ENCODE results near the gene TRPM4.
A peak's percentile ranks its signal among the peaks of the same experiment; 100 is the strongest.
"Not testable (repeated sequence)": the region's sequence is repeated elsewhere in the genome, so short reads cannot be mapped to it uniquely, and the experiment has no call there.

Gene TRPM4

GRCh38 chr19:49126575-49126974 is 31.0 kb upstream of the TRPM4 start:
- no peaks in the 10 kb centered on the region for H3F3A ChIP-seq (ENCODE audit: insufficient read depth, low read length)
- H3K4me2 ChIP-seq (ENCODE audit: low read depth, low read length), result no peak overlapping the region
- H4K20me1 ChIP-seq (ENCODE audit: insufficient read depth, low read length), result no peaks in the 10 kb centered on the region

GRCh38 chr19:49127225-49127624 is 30.4 kb upstream of the TRPM4 start:
- H3K9ac ChIP-seq (ENCODE audit: low read length); H3F3A ChIP-seq (ENCODE audit: insufficient read depth, low read length); H3K27me3 ChIP-seq (replicated peaks; ENCODE audit: insufficient read depth, low read length); H3K4me1 ChIP-seq (ENCODE audit: low read length); H3K36me3 ChIP-seq (replicated peaks; ENCODE audit: insufficient read depth, low read length); H3K79me2 ChIP-seq (ENCODE audit: low read length); H3K9me2 ChIP-seq (replicated peaks; ENCODE audit: insufficient read depth, low read length); H4K20me1 ChIP-seq (ENCODE audit: insufficient read depth, low read length); H3K4me3 ChIP-seq (ENCODE audit: low read length); H3K9me3 ChIP-seq (replicated peaks; ENCODE audit: insufficient read depth, low read length); DNase-seq; H3K27ac ChIP-seq (ENCODE audit: low read length): not testable (repeated sequence)
- H3K4me2 ChIP-seq (ENCODE audit: low read depth, low read length), result 0 out of 2 replicates have a peak overlapping the region, but pooled peaks have one; percentile 68
- peak overlapping the region; percentile 90; the same call in 1 of the 2 replicates for H2AFZ ChIP-seq (ENCODE audit: low read length)

More at GRCh38 chr19:49126575-49126974, 31.0 kb upstream of the TRPM4 start:
- Histone ChIP-seq H3K27me3 (replicated peaks; ENCODE audit: insufficient read depth, low read length) (peaks cover 11% of the 10 kb centered on the region), H3K4me1 (ENCODE audit: low read length) (peaks cover 9% of the 10 kb centered on the region), H2AFZ (ENCODE audit: low read length) (no peak overlapping the region), H3K9me2 (replicated peaks; ENCODE audit: insufficient read depth, low read length) (no peaks in the 10 kb centered on the region), H3K9me3 (replicated peaks; ENCODE audit: insufficient read depth, low read length) (no peaks in the 10 kb centered on the region), H3K27ac (ENCODE audit: low read length) (no peak overlapping the region), H3K4me3 (ENCODE audit: low read length) (no peak overlapping the region), H3K9ac (ENCODE audit: low read length) (no peak overlapping the region), H3K36me3 (replicated peaks; ENCODE audit: insufficient read depth, low read length) (no peaks in the 10 kb centered on the region), H3K79me2 (ENCODE audit: low read length) (no peaks in the 10 kb centered on the region)
- TF ChIP-seq EZH2 (optimal IDR thresholded peaks at IDR 0.05; ENCODE audit: low read depth, low read length) (no peak), CTCF (IDR thresholded peaks at IDR 0.05; ENCODE audit: low read length) (no peak), EZH2phosphoT487 (IDR thresholded peaks at IDR 0.05; ENCODE audit: low read length) (no peak)
- no peak for DNase-seq

GRCh38 chr19:49127674-49128544 is 29.7 kb upstream of the TRPM4 start:
- Histone ChIP-seq H3K9ac (ENCODE audit: low read length) (no peak overlapping the region), H3K9me2 (replicated peaks; ENCODE audit: insufficient read depth, low read length) (no peaks in the 10 kb centered on the region), H3K4me1 (ENCODE audit: low read length) (peaks cover 9% of the 10 kb centered on the region), H3K27ac (ENCODE audit: low read length) (no peak overlapping the region), H3K9me3 (replicated peaks; ENCODE audit: insufficient read depth, low read length) (no peaks in the 10 kb centered on the region), H4K20me1 (ENCODE audit: insufficient read depth, low read length) (no peaks in the 10 kb centered on the region), H3K4me2 (ENCODE audit: low read depth, low read length) (peak overlapping the region; percentile 82), H3K4me3 (ENCODE audit: low read length) (peak overlapping the region; percentile 69), H3K79me2 (ENCODE audit: low read length) (no peaks in the 10 kb centered on the region), H2AFZ (ENCODE audit: low read length) (peak overlapping the region; percentile 90), H3F3A (ENCODE audit: insufficient read depth, low read length) (no peaks in the 10 kb centered on the region), H3K27me3 (replicated peaks; ENCODE audit: insufficient read depth, low read length) (peaks cover 6% of the 10 kb centered on the region; the same call in 1 of the 2 replicates), H3K36me3 (replicated peaks; ENCODE audit: insufficient read depth, low read length) (no peaks in the 10 kb centered on the region)
- TF ChIP-seq CTCF (IDR thresholded peaks at IDR 0.05; ENCODE audit: low read length), result peak; percentile 22
- TF ChIP-seq EZH2phosphoT487 (IDR thresholded peaks at IDR 0.05; ENCODE audit: low read length), result no peak
- TF ChIP-seq EZH2 (optimal IDR thresholded peaks at IDR 0.05; ENCODE audit: low read depth, low read length), result no peak
- DNase-seq, result peak; percentile 97

All from MM.1S (cell line).